CD4-positive, alpha-beta T cell treated with Interleukin-4 for 1 hour (primary cell): ENCODE results near the gene PIK3R5.
"Not testable (repeated sequence)": the region's sequence is repeated elsewhere in the genome, so short reads cannot be mapped to it uniquely, and the experiment has no call there.

Experiments
- DNase-seq, 2 donors: peaks; one replicate each; pipeline ENCODE4 v3.0.0-alpha.2; 2020 to 2022

PIK3R5 gene, protein sequence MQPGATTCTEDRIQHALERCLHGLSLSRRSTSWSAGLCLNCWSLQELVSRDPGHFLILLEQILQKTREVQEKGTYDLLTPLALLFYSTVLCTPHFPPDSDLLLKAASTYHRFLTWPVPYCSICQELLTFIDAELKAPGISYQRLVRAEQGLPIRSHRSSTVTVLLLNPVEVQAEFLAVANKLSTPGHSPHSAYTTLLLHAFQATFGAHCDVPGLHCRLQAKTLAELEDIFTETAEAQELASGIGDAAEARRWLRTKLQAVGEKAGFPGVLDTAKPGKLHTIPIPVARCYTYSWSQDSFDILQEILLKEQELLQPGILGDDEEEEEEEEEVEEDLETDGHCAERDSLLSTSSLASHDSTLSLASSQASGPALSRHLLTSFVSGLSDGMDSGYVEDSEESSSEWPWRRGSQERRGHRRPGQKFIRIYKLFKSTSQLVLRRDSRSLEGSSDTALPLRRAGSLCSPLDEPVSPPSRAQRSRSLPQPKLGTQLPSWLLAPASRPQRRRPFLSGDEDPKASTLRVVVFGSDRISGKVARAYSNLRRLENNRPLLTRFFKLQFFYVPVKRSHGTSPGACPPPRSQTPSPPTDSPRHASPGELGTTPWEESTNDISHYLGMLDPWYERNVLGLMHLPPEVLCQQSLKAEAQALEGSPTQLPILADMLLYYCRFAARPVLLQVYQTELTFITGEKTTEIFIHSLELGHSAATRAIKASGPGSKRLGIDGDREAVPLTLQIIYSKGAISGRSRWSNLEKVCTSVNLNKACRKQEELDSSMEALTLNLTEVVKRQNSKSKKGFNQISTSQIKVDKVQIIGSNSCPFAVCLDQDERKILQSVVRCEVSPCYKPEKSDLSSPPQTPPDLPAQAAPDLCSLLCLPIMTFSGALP

DNA sequence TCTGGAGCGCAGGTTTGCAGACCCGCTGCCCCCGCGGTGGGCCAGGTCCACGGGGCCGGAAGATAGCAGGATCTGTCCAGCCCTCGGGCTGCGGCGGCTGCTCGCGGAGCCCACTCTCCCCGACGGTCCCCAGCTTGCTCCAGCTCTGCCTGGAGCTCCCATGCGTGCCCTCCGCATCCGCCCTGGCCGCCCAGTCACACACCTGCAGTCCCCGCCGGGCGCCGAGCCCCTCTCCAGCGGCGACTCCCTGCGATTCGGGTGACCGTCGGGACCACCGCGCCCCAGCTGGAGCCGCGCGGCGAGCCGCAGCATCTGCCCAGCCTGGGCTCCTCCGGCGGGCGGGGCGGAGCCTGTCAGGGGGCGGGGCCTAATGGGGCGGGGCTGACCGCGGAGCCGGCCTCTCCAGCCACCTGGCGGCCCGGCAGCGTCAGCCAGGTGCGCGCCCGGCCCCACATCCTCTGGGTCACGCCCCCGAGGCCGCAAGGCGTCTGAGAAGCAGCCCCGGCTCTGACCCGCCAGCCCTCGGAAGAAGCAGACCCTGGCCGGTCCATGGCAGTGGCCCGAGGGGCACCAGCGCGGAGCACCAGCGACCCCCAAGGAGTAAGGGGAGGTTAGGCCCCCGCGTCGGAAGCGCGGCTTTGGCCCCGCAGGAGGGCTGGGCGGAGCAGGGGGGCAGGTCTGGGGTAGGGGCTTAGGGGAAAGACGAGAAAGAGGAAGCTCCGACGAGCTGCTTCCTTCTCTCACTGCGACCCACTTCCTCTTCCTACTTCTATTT is at the start of gene PIK3R5:
TSS of gene PIK3R5 (minus strand) at position 314 of the 775 bp plus-strand sequence. CDS start 54,213 bp downstream, outside the sequence.
- peak; percentile 89 for DNase-seq

DNA sequence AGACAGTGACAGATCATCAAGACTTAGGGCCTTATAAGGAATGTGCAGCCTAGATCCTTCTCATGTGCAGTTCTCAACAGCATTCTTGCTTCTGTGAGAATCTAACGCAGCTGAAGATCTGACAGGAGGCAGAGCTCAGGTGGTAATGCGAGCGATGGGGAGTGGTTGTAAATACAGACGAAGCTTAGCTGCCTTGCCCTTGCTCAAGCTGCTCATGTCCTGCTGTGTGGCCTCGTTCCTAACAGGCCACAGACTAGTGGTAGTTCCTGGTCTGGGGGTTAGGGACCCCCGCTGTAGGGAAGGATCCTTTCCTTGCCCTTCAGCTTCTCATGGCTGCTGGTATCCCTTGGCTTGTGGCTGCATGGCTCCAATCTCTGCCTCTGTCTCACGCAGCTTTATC is 45.5 kb upstream of the PIK3R5 start:
- DNase-seq, result no peak

DNA sequence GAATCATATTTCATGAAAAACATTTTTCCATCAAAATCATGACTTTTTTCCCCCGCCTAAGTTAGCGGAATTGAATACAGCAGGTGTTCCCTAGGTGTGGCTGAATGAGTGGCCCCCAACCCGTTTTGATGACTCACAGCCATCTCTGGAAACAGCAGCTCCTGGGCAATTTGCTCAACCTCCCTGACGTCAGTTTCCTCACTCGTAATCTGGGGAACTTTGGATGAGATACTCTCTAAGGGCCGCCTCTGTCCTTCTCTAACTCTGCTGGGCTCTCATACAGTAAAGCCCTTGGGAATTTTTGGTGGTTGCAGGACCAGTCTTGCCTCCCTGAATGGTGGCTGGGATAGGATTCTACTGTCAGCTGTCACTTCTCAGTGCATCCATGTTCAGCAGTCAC is 44.2 kb upstream of the PIK3R5 start:
- DNase-seq, result no peak

DNA sequence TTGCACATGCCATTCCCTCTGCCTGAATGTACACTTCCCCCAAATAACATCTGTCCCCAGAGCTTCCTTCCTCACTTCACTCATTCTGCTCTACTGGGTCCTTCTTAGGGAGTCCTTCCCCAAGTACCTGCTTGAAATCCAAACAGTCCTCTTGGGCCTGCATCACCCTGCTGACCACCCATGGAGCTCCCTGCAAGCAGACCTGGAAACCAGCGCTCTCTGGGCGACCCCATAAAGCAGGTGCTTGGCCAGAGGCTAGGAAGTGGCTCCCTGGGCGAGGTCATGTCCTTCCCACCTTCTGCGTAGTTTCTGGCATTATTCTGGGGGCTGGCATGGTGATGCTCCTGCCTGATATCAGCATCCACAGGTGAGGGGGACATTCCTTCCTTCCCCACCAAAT is 43.6 kb upstream of the PIK3R5 start:
- DNase-seq, result no peak

DNA sequence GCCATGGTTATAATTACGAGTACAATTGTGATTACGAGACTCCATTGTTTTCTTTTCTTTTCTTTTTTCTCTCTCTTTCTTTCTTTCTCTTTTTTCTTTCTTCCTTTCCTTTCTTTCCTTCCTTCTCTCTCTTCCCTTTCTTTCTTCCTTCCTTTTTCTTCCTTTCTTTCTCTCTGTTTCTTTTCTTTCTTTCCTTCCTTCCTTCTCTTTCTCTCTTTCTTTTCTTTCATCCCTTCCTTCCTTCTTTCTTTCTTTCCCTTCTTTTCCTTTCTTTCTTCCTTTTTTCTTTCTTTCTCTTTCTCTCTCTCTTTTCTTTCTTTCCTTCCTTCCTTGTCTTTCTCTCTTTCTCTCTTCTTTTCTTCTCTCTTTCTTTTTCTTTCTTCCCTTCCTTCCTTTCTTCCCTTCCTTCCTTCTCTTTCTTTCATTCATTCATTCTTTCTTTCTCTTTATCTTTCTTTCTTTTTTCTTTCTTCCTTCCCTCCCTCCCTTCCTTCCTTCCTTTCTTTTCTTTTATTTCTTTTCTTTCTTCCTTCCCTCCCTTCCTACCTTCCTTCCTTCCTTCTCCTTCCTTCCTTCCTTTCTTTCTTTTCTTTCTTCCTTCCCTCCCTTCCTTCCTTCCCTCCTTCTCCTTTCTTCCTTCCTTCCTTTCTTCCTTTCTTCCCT is 41.7 kb upstream of the PIK3R5 start:
- no peak for DNase-seq

DNA sequence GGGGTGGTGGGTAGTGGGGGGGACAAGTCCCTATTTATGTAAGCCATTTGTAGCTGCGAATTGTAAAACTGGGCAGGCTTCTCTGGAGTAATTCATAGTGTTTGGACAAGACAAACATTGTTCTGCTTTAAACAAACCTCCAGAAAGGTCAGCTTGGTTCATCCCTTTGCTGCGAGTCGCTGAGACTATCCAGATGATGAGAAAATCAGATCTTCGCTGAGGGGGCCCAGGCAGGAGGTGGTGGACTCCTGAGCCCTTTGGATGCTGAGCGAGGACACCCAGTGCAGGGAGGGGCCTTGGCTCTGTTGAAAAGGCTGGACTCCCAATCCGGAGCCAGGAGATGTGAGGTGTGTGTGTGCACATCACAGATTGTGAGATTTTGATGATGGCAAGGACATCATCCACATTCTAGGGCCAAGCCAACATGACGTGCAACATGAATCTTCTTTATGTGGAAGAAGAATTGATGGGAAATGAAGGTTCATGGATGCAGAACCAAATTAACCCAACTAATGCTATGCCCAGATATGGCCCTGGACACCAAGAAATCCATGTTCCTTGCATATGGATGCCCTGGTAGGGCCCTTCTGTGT is 40.8 kb upstream of the PIK3R5 start:
- no peak for DNase-seq

DNA sequence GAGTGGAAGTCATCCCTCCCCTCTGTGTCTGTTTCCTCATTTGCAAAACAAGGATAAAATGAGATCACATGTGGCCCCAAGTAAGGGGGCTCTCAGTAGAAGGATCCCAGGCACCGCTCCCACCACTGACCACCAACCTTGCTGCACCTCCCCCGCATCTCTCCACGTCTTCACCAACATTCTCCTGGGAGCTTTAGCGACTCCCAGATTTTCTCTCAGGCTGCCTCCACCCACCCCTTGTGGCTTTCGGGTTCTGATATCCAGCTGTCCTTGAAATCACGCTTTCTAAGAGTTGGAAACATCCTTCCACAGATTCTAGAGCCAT is 39.4 kb upstream of the PIK3R5 start:
- no peak for DNase-seq

DNA sequence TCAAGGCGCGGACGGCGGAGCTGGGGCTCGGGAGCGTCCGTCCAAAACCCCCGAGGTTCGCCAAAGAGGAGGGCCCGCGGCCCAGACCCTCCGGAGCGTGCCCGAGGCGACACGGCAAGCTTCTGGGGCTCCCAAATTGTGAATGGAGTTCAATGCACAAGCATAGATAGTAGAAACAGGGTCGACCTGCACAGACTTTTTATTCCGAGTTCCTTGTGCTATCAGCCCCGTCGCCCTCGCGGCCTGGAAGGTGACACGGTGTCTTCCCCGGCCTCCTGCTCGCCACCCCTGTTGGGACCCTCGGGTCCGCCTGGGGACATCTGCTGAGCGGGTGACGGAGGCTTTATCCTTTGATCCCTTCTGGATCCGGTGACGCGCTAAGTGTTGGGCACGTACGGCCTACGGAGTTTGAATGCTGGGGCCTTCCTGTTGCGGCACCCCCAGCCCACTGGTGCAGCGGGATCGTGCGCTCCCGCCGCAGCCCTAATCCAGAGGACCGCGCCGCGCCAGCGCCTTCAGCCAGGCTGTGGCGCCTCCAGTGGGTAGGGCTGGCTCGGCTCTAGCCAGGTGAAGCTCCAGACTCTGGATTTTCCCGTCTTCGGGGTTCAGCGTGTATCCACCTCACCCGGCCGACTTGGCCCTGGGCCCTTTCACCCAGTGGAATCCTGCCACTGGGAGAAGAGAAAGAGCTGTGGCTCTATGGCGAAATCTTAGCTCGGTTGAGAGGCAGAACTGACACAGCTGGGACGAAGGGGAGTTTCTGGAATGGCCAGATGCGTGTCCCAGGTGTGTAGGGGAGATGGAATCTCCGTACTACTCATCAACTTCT is 38.8 kb upstream of the PIK3R5 start:
- DNase-seq, result no peak

DNA sequence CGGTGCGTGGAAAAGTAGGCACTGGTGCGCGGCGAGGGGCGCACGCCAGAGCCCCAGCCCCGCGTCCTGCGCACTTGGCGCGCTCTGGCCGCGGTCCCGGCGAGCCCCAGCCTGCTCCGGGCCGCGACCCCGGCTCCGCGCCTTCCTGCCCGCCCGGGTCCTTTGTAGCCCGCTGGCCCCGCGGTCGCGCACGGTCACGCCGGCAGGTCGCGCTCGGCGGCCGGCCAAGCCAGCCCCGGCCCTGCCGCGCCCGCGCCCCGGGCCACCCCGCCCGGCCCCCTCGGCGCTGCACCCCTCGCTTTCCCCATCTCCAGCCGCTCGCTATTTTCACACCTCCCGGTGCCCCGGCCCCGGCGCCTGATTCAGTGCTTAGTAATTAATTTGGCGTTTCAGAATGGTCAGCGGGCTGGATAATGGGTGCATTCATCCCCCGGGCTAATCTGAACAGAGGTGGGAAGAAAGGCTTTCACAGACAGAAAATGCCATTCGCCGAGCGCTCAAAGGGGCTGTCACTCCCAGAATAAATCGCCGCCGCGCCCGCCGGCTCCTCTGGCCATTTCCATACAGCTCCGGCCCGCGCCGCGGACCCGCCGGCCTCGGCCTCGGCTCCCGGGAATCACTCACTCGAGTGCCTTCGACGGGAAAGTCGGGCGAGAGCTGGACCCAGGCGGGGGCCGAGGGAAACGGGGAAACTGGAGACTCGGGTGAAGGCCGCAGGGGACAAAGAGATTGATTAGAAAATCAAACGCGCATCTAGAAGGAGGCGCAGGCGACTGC is 38.0 kb upstream of the PIK3R5 start:
- DNase-seq, result no peak

DNA sequence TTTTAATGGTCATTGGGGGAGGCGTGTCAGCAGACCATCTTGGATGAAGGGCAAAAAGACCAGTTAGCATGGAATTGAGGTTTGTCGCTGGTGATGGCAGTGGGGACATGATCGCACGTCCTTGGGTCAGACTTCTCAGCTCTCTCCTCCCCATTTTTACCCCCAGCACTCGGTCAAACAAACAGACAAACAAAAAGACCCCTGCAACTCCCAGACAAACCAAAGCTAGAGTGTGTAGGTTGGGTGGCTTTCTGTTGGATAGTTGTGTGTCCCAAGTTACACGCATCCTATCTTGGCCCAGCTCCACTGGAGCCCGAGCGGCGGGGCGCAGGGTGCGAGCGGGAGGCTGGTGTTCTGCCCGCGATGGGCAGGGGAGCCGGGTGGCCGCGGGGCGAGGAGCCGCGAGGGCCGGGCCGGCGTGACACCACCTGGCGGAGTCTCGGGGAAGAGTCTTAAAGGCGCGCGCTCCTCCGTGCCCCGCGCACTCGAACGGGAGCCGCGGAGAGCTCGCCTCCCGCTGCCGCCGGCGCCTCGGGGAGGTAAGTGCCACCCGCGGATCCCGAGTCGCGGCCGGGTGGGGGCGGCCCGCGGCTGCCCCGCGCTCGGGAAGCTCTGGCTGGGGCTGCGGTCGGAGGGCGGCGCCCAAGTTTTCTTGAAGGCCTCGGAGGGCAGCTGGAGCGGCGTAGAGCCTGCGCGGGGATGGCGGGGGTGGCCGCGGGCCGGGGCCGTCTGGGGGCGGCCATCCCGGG is 37.3 kb upstream of the PIK3R5 start:
- peak in 1 of 2 donors; percentile 26 for DNase-seq

DNA sequence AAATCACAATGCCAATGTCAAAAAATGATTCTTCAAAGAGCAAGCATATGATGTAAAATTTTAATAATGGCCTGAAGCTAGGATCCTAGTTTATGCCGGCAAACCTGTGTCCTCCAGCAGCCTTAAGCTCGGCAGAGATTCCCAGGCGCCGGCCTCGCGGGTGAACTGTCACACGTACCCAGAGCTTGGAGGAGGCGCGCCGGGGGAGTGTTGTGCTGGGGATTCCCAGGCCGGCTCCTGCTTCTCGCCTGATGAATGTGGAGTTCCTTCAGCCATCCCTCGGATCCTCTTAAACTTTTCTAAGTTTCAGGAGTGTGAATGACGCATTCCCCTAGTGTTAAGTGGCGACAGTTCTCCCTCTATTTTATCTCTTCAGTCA is 36.7 kb upstream of the PIK3R5 start:
- no peak for DNase-seq

DNA sequence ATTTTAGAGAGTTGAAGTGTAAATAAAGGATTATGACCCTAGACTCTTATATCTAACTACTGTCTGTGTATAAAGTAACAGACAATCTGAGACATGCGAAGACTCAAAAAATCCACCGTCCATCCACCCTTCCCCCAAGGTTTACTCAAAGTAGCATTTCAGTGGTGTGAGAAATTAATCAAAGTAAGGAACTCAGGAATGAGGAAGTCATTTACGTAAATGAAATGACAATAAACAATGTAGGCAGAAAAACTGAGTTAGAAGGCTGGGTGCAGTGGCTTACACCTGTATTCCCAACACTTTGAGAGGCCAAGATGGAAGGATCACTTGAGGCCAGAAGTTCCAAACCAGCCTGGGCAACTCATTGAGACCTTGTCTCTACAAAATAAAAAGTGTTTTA is 36.1 kb upstream of the PIK3R5 start:
- no peak for DNase-seq

DNA sequence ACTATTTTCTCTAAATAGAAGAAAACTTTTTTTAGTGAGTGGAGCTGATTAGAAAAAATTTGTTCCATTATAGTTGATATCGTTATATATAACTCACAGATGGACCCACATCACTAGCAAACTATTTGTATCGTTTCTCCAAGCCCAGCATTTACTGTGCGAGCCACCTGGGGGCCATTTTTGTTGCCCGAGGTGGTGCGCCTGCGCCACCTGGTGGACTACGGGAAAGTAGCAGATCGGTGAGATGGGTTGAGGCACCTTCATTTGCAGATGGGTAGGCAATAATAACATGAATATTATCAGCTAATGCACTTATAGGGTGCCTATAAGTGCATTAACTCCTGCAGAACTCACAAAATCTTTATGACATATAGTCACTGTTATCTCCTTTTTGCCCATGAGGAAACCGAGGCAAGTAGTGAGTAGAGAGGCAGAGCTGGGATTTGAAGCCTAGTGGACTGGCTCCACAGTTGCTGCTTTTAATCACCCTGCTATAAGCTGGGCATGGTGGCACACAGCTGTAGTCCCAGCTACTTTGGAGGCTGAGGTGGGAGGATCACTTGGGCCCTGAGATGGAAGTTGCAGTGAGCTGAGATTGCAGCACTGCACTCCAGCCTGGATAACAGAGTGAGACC is 32.6 kb upstream of the PIK3R5 start:
- peak; percentile 82 for DNase-seq

DNA sequence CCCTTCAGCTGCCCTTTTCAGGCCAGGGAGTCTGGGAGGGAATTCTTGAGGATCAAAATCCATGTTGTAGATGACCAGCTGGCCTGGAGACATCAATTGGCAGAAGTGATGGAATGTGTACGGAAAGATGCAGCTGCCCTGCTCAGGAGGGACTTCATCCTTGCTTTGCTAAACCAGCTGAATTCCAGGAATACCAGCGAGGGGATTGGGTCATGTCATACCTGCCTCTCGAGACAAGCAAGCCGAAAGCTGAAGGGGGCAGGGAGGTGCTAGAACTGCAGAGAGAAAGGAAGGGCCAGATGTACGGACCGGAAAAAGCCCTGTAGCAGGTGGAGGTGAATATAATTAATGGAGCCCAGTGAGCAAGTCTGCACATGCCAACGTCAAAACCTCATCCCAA is 30.2 kb upstream of the PIK3R5 start:
- no peak for DNase-seq

DNA sequence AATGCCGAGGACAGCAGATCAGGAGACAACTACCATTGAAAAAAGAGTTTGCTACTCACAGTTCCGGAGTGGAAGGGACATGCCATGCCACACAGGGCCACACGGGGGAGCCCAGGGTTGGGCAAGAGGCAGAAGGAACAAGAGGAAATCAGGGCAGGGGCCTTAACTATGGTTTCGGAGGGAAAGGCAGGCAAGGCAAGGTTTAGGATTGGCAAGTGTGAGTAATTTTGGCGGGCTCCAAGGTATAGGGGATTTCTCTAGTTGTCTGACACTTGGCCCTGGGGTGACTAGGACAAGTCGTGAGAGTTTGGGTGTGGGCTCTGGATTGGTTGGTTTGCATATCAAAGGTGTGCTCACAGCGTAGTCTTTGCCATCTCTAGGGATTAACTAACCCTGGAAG is 28.8 kb upstream of the PIK3R5 start:
- DNase-seq, result peak; percentile 43 to 53

DNA sequence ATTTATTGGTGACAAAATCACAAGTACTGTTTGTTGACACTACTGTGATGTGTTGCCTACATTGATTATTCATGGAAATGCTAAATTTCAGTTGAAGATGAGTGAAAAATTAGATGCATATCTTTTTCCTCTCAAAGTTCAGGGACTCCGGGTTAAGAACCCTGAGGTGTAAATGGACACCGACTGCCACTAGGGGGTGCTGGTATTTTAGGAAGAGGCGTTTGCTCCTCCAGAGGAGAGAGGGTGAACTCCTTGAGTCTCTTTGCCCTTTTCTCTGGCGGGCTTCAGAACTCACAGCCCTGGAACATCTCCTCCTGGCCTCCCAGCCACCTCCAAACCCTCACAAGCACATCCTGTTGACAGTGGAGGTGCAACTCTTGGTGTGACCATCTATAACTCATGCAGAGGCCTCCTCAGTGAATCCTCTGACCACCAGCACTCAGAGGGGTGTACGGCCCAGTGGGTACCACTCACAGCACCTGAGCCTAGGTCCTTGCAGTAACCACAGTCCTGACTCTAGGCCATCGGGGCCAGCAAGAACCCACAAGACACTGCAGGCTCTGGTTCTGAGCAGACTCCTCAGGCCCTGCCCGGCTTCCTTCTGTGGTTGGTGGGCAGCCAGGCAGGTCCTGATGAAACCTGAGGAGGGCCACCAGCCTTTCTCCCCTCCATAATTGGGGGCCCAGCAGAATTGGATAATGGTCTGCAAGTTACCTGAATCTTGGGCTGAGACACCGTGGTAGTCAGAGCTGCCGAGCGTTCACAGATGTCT is 26.2 kb upstream of the PIK3R5 start:
- DNase-seq, result peak; percentile 71 to 72

DNA sequence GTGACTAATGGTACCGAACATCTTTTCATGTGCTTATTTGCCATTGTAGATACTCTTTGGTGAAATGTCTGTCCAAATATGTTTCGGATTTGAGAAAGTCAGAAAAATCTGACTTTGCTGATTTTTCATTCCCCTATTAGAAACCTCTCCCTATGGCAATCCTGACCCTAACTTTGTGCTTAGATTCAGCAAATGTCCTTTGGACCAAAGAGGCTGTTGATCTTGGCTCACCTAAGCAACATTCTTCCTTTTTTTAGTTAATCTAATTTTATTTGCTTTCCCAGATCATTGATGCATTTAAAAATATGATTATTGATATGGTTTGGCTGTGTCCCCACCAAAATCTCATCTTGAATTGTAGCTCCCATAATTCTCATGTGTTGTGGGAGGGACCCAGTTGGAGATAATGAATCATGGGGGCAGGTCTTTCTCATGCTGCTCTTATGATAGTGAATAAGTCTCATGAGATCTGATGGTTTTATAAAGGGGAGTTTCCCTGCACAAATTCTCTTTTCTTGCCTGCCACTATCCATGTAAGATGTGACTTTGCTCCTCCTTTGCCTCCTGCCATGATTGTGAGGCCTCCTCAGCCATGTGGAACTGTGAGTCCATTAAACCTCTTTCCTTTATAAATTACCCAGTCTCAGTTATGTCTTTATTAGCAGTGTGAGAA is 22.9 kb upstream of the PIK3R5 start:
- DNase-seq, result not testable (repeated sequence)

DNA sequence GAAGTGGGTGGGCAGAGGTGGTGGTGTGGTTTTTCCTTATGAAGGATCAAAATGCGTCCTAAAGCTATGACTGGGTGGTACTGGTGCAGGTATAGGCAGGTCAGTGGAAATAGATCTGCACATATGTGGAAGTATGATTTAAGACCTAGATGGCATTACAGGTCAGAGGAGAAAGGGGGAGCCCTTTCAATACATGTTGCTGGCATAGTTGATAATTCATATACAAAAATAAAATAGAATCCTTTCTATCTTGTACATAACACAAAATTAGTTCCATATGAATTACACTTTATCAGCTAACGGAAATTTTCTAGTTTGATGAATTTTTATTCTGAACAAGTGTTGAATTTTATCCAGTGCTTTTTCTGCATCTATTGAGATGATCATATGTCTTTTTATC is 20.8 kb upstream of the PIK3R5 start:
- no peak for DNase-seq
